ENCODE measurements around the gene WBP2NL.
A peak's percentile ranks its signal among the peaks of the same experiment; 100 is the strongest.

WBP2NL gene

DNA sequence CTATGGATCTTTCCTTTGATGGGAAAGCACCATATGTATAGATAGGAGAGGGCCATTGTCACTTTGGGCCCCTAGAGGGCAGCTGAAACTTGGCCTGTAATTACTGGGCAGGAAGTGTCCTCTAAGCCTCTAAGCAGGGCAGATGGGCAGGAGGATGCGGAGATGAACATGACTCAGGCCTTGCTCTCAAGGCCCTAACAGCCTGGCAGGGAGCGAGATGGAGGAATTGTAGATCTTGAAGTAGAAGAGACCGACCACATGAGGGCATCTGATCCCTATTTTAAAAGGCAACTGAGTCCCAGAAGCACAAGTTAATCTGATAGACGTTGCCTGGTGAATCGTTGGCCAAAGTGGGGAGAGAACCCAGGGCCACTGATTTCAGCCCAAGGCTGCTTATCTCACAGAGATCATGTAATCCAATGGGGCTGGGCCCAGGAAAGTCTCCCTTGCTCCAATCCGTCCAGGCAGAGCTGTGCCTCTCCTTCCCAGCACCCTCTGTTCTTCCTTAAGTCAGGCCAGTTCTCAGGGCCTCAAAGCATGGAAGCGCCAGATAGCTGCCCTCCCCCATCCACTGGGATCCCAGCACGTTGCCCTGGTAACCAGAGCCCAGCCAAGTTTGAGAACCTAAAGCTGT lies 31.9 kb upstream of the WBP2NL start:
- Histone ChIP-seq H3K27ac (ENCODE audit: low read depth, low read length) (no peak overlapping the region), H3K9ac (ENCODE audit: low read length) (no peak overlapping the region), H3K4me3 (ENCODE audit: low read depth, low read length) (no peak overlapping the region), H3K4me1 (ENCODE audit: control insufficient read depth, insufficient read depth, low read length) (peaks cover 13% of the 10 kb centered on the region), H3K9me3 (ENCODE audit: control insufficient read depth, insufficient read depth, low read depth, low read length) (no peaks in the 10 kb centered on the region; the same call in 1 of the 2 replicates), H3K27me3 (ENCODE audit: control insufficient read depth, insufficient read depth, low read length) (no peaks in the 10 kb centered on the region; the same call in 1 of the 2 replicates), H3K36me3 (ENCODE audit: control insufficient read depth, insufficient read depth, low read length) (no peaks in the 10 kb centered on the region)

DNA sequence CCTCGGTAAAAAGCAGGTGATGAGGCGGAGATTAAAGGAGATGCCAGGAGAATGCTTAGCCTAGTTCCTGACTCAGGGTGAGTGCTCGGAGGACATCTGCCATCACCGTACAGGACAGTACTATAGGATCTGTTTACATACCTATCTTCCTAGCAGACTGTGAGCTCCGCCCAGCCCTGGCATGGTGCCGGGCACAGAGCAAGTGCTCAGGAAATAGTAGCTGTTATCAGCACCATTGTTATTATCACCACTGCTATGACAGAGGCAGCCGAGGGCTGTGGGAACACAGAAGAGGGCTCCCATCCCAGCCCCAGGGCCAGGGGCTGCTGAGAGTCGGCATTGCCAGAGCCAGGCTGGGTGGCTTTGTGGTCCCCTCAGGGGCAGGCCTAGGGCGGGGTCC lies 30.0 kb upstream of the WBP2NL start:
- Histone ChIP-seq H3K9ac (ENCODE audit: low read length) (no peak overlapping the region), H3K4me1 (ENCODE audit: control insufficient read depth, insufficient read depth, low read length) (peaks cover 13% of the 10 kb centered on the region), H3K4me3 (ENCODE audit: low read depth, low read length) (no peak overlapping the region), H3K27ac (ENCODE audit: low read depth, low read length) (no peak overlapping the region), H3K27me3 (ENCODE audit: control insufficient read depth, insufficient read depth, low read length) (peaks cover 10% of the 10 kb centered on the region; the same call in 1 of the 2 replicates), H3K9me3 (ENCODE audit: control insufficient read depth, insufficient read depth, low read depth, low read length) (no peaks in the 10 kb centered on the region; the same call in 1 of the 2 replicates), H3K36me3 (ENCODE audit: control insufficient read depth, insufficient read depth, low read length) (no peaks in the 10 kb centered on the region)

DNA sequence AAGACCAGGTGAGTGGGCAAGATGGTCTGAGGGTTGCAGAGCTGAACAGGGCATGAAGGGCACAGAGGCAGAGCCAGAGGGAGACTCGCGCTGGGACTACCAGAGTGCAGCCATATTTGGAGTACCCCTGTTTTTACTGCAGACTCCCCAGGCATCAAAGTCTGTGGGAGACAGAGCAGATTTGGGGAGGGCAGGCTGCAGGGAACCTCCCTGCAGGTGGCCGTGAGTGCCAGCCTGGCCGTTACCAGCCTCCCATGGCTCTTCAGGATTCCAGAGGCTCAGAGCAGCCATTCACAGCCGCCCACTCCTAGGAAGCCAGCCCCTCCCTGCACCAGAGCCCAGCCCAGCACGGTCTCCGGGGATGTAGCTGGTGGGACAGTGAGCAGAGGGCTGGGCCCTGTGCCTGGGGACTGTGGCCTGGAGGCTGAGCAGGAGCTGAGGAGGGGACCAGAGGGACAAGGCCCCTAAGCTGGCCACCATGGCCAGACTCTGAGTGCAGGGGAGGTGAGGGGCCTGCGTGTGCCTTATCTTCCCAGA lies 29.4 kb upstream of the WBP2NL start, which contains the start of gene SEPTIN3:
SEPTIN3 (plus strand) TSS at position 334 of the 537 bp plus-strand sequence. CDS start 2,050 bp downstream, outside the sequence.
- Histone ChIP-seq H3K36me3 (ENCODE audit: control insufficient read depth, insufficient read depth, low read length) (no peaks in the 10 kb centered on the region), H3K9me3 (ENCODE audit: control insufficient read depth, insufficient read depth, low read depth, low read length) (no peaks in the 10 kb centered on the region; the same call in 1 of the 2 replicates), H3K27me3 (ENCODE audit: control insufficient read depth, insufficient read depth, low read length) (peaks cover 12% of the 10 kb centered on the region; the same call in 1 of the 2 replicates), H3K27ac (ENCODE audit: low read depth, low read length) (no peak within 1 kb of the TSS), H3K9ac (ENCODE audit: low read length) (no peak within 1 kb of the TSS), H3K4me3 (ENCODE audit: low read depth, low read length) (no peak within 1 kb of the TSS), H3K4me1 (ENCODE audit: control insufficient read depth, insufficient read depth, low read length) (peaks cover 9% of the 10 kb centered on the region)

DNA sequence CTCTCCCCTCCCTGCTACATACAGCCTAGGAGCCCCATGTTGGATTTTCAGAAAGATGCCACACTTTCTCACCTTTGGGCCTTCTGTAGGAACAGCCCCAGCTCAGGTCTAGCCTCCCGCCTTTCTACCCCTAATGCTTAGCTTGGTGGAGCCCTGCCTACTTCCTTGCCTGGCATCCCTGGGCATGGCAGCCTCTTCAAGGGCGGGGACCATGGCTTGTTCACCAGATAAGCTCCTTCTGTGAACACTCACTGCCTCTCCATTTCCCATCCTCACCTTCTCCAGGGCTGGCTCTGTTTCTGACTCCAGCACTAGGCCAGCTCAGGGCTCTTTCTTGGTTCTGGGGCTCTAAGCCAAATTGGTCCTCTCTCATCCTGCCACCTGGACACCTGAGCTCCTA lies 28.0 kb upstream of the WBP2NL start:
- H3K9me3 ChIP-seq (ENCODE audit: control insufficient read depth, insufficient read depth, low read depth, low read length), result no peaks in the 10 kb centered on the region; the same call in 1 of the 2 replicates
- H3K4me1 ChIP-seq (ENCODE audit: control insufficient read depth, insufficient read depth, low read length), result peaks cover 9% of the 10 kb centered on the region
- peaks cover 23% of the 10 kb centered on the region for H3K27me3 ChIP-seq (ENCODE audit: control insufficient read depth, insufficient read depth, low read length)
- no peak overlapping the region for H3K9ac ChIP-seq (ENCODE audit: low read length)
- no peaks in the 10 kb centered on the region for H3K36me3 ChIP-seq (ENCODE audit: control insufficient read depth, insufficient read depth, low read length)
- no peak overlapping the region for H3K27ac ChIP-seq (ENCODE audit: low read depth, low read length)
- no peak overlapping the region for H3K4me3 ChIP-seq (ENCODE audit: low read depth, low read length)

DNA sequence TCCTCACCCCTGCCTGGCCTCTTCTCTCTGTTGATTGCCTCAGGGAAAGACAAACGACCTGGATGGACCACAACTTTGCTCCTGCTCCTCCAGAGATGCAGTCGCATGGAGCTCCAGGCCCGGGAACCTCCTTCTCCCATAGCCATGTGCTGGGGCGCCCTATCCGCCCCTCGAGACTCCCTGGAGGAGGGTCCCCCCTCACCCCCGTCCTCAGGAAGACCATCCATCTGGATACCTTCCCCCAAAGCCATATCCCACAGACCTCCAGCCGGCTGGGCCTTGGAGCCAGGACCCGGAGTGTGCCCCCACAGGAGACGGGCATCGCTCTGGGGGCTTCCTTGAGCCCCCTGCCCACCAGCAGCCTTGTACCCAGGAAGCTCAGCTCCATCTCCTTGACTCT lies 27.2 kb upstream of the WBP2NL start:
- Histone ChIP-seq H3K9ac (ENCODE audit: low read length) (no peak overlapping the region), H3K4me3 (ENCODE audit: low read depth, low read length) (no peak overlapping the region), H3K27me3 (ENCODE audit: control insufficient read depth, insufficient read depth, low read length) (peaks cover 31% of the 10 kb centered on the region), H3K36me3 (ENCODE audit: control insufficient read depth, insufficient read depth, low read length) (no peaks in the 10 kb centered on the region), H3K4me1 (ENCODE audit: control insufficient read depth, insufficient read depth, low read length) (peaks cover 13% of the 10 kb centered on the region), H3K9me3 (ENCODE audit: control insufficient read depth, insufficient read depth, low read depth, low read length) (no peaks in the 10 kb centered on the region), H3K27ac (ENCODE audit: low read depth, low read length) (no peak overlapping the region)

DNA sequence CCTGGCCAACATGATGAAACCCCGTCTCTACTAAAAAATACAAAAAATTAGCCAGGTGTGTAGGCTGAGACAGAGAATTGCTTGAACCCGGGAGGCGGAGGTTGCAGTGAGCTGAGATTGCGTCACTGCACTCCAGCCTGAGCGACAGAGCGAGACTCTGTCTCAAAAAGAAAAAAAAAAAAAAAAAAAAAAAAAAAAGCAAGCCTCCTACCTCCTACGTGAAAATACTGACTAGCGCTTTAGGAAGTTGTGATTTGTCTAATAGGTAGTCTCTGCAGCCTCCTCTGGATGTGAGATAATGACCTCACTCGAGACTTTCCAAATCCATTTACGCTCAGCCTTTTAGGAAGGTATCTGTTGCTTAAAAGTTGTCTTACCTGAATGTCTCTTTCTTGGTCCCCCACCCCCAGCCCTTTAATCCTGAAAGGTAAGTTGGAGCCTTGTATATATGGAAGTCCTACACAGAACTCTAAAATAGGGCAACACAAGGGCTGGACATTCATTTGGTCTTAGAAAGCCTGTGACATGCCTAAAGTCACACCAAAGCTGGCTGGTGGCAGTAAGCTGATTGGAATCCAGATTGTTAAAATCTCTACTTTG lies 23.8 kb upstream of the WBP2NL start:
- Histone ChIP-seq H3K4me1 (ENCODE audit: control insufficient read depth, insufficient read depth, low read length) (peaks cover 13% of the 10 kb centered on the region; the same call in 1 of the 2 replicates), H3K4me3 (ENCODE audit: low read depth, low read length) (no peak overlapping the region), H3K27me3 (ENCODE audit: control insufficient read depth, insufficient read depth, low read length) (peaks cover 58% of the 10 kb centered on the region), H3K9me3 (ENCODE audit: control insufficient read depth, insufficient read depth, low read depth, low read length) (no peaks in the 10 kb centered on the region), H3K9ac (ENCODE audit: low read length) (no peak overlapping the region), H3K36me3 (ENCODE audit: control insufficient read depth, insufficient read depth, low read length) (no peaks in the 10 kb centered on the region), H3K27ac (ENCODE audit: low read depth, low read length) (no peak overlapping the region)

DNA sequence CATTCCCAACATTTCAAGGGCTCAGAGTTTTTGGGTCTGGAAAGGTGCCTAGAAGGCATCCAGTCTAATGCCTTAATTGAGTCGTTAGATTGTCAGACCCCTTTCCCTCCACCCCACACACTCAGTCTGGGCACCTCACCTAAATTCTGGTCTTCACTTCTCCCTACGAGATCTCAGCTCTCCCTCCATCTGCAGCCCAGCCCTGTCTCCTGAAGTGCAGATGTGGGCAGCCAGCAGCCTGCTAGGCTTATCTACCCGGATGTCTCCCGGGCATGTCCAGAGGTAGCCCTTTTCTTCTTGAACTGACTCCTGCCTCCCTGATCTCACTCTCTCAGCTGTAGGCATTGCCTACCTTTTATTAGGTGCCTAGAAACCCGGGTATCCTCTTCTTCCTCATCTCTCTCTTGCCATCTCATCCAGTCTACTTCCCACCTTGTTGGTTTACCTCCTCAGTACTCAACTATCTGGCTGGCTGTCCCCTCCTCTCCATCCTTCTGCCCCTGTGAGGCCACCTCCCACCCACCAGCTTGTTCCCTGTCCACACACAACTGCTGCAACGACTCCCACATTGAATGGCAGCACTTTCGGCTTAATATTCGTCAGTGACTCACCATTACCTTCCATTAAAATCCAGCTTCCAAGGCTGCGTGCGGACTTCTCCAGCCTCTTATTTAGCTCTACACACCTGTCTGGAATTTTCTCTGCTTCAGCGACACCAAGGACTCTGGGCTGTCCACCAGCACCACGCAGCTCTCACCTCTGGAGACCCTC lies 23.1 kb upstream of the WBP2NL start:
- peaks cover 58% of the 10 kb centered on the region for H3K27me3 ChIP-seq (ENCODE audit: control insufficient read depth, insufficient read depth, low read length)
- no peak overlapping the region for H3K4me3 ChIP-seq (ENCODE audit: low read depth, low read length)
- H3K9ac ChIP-seq (ENCODE audit: low read length), result no peak overlapping the region
- no peaks in the 10 kb centered on the region for H3K36me3 ChIP-seq (ENCODE audit: control insufficient read depth, insufficient read depth, low read length)
- H3K4me1 ChIP-seq (ENCODE audit: control insufficient read depth, insufficient read depth, low read length), result peaks cover 13% of the 10 kb centered on the region; the same call in 1 of the 2 replicates
- H3K9me3 ChIP-seq (ENCODE audit: control insufficient read depth, insufficient read depth, low read depth, low read length), result no peaks in the 10 kb centered on the region
- H3K27ac ChIP-seq (ENCODE audit: low read depth, low read length), result no peak overlapping the region

DNA sequence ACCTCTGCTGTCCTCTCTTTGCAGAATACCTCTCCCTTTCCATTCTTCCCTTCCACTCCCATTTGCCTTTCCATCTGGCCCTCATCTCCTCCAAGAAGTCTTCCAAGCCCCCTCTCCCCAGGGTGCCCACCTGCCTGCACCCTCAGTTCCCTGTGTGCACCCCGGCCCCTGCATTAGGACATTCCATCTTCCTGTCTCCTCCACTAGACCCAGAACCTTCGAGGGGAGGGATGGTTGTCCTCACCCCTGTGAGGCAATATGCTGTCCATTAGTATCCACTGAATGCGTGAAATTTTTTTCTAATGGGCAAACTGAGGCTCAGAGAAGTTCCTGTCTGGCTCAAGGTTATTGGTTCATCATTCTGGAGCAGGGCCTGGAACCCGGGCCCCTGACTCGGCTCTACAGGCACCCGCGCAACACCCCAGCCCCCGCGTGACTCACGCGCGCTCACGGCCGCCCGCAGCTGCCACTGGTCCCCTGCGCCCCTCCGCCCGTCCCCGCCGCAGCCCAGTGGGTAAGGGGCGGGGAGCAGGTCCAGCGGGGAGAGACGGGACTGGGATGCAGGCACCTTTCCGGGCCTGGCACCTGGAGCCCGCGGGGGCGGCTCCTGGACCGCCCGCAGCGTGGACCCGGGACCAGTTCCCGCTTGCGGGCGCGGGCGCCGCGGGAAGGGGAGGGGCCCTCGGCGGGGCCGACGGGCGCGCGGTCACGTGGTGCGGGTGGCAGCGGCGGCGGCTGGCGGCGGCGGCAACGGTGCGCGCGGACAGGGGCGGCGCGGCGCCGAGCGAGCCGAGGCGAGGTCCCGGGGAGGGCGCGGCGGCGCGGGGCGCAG lies 22.3 kb upstream of the WBP2NL start:
- Histone ChIP-seq H3K4me1 (ENCODE audit: control insufficient read depth, insufficient read depth, low read length) (peaks cover 13% of the 10 kb centered on the region; the same call in 1 of the 2 replicates), H3K4me3 (ENCODE audit: low read depth, low read length) (peak overlapping the region; percentile 60), H3K36me3 (ENCODE audit: control insufficient read depth, insufficient read depth, low read length) (no peaks in the 10 kb centered on the region), H3K9ac (ENCODE audit: low read length) (no peak overlapping the region), H3K9me3 (ENCODE audit: control insufficient read depth, insufficient read depth, low read depth, low read length) (no peaks in the 10 kb centered on the region), H3K27me3 (ENCODE audit: control insufficient read depth, insufficient read depth, low read length) (peaks cover 58% of the 10 kb centered on the region), H3K27ac (ENCODE audit: low read depth, low read length) (no peak overlapping the region)

DNA sequence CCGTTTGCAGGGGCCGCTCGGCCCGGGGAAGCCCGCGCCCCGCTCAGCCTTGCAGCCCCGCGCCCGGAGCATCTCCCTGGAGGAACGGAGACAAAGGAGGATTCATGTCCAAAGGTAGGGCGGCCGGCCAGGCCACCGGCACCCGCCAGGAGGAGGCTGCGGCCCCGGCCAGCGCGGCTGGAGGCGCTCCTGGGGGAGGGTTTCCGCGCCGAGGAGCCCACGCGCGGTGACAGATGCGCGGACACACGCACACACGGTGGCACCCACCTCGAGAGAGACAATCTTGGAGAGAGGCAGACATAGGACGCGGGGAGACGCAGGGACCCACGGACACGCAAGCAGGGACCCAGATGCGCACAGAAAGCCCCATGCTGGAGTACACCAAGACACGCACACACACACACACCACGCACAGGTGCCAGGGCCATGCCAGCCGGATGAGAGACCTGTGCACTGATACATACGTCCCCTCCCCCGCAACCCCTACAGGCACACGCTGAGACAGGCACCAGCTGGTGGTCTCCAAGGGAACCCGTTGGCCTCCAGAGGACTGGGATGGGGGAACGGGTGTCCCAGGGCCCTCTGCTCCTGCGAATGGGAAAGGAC lies 21.5 kb upstream of the WBP2NL start:
- Histone ChIP-seq H3K27me3 (ENCODE audit: control insufficient read depth, insufficient read depth, low read length) (peaks cover 58% of the 10 kb centered on the region), H3K27ac (ENCODE audit: low read depth, low read length) (no peak overlapping the region), H3K4me3 (ENCODE audit: low read depth, low read length) (peak overlapping the region; percentile 75), H3K4me1 (ENCODE audit: control insufficient read depth, insufficient read depth, low read length) (peaks cover 13% of the 10 kb centered on the region; the same call in 1 of the 2 replicates), H3K36me3 (ENCODE audit: control insufficient read depth, insufficient read depth, low read length) (no peaks in the 10 kb centered on the region), H3K9me3 (ENCODE audit: control insufficient read depth, insufficient read depth, low read depth, low read length) (no peaks in the 10 kb centered on the region), H3K9ac (ENCODE audit: low read length) (peak overlapping the region; percentile 69)

DNA sequence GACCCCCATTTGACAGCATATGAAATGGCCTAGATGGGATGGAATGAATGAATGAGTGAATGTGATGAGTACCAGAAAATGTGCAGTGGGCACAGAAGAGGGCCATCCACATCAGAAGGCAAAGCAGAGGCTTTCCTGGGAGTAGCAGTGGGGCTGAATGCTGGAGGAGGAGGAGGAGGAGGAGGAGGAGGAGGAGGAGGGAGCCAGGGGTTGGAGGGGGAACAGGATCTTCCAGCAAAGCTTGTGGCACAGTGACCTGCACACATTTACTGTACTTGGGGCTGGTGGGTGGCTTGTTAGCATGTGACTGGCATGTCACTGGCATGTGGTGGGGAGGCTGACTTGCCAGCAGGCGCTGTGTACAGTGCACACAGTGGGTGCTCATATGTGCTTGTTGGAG lies 19.9 kb upstream of the WBP2NL start:
- Histone ChIP-seq H3K27ac (ENCODE audit: low read depth, low read length) (no peak overlapping the region), H3K9me3 (ENCODE audit: control insufficient read depth, insufficient read depth, low read depth, low read length) (no peaks in the 10 kb centered on the region), H3K4me3 (ENCODE audit: low read depth, low read length) (no peak overlapping the region), H3K9ac (ENCODE audit: low read length) (no peak overlapping the region), H3K27me3 (ENCODE audit: control insufficient read depth, insufficient read depth, low read length) (peaks cover 49% of the 10 kb centered on the region), H3K4me1 (ENCODE audit: control insufficient read depth, insufficient read depth, low read length) (peaks cover 13% of the 10 kb centered on the region; the same call in 1 of the 2 replicates), H3K36me3 (ENCODE audit: control insufficient read depth, insufficient read depth, low read length) (no peaks in the 10 kb centered on the region)

Measured in HUES6 (cell line).